Pancreas (tissue), 10 donors: ENCODE data around the gene ST3GAL5. TPM values are rescaled to one million over a fixed set of nuclear protein-coding genes. Genes with fewer than 3 reads are reported as not detected.

Source experiments
- ATAC-seq, 4 donors: fragments of 200-7000 bp; cut with Tn5 transposase; one replicate each; pipeline versions ENCODE4 v1.8.0 to v1.9.1; 2020; ENCODE audit warnings: mild to moderate bottlenecking in 4 of 4, moderate library complexity in 4 of 4
- DNase-seq, 6 donors: peaks; one replicate each; pipeline ENCODE4 v3.0.0-alpha.2; 2020
- FAIRE-seq: peaks from 2 replicates; lab custom pipeline; 2012; peaks lifted over from hg19 to GRCh38; lab: Jason Lieb, UNC
- H3K27ac ChIP-seq, 4 donors: fragments of 200-600 bp; sonication (generic); 1 replicate in 3 of 4; 2 replicates in 1 of 4; pipeline versions ENCODE4 v1.5.0 to v1.8.0; 2020
- H3K27me3 ChIP-seq, 4 donors: fragments of 200-600 bp; one replicate each; pipeline ENCODE4 v1.8.0; 2021
- H3K36me3 ChIP-seq, 3 donors: fragments of 200-600 bp; sonication (generic) in 1 of 3; one replicate each; pipeline versions ENCODE4 v1.5.0 to v1.8.0; 2020 to 2021
- H3K4me1 ChIP-seq, 3 donors: fragments of 200-600 bp; one replicate each; pipeline ENCODE4 v1.8.0; 2021
- H3K4me3 ChIP-seq, 4 donors: fragments of 200-600 bp; sonication (generic) in 2 of 4; one replicate each; pipeline versions ENCODE4 v1.5.0 to v1.8.0; 2020 to 2021
- H3K9me3 ChIP-seq, 4 donors: fragments of 200-600 bp; one replicate each; pipeline ENCODE4 v1.8.0; 2021
- CTCF ChIP-seq, 4 donors: fragments of 200-600 bp; sonication (generic) in 3 of 4; IDR thresholded peaks; one replicate each; pipeline versions ENCODE4 v1.5.0 to v1.8.0; 2021; ENCODE audit warnings: antibody characterized with exemption in 4 of 4
- WGBS, 2 donors: extraction: QIAGEN DNeasy Blood & Tissue Kit; methylation state at CpG; one replicate each; pipeline ENCODE4 v1.1.7; 2013; 5-methylcytosine and 5-hydroxymethylcytosine counted together
- intact Hi-C, 3 donors: fragments of 100-400 bp; cut with DNase I; formaldehyde crosslinking; loops; one replicate each; pipeline versions ENCODE4 v1.11.1 to v1.14.2; 2022
- polyA plus RNA-seq, 2 donors: library from polyadenylated mRNA; stranded (reverse); fragments of 200-250 nt; gene quantifications; one replicate each; pipeline ENCODE4 v1.2.3, GENCODE V29; 2013
- total RNA-seq, 6 donors: library from RNA; stranded (reverse); fragmentation: NEBNext Ultra II Directional in 4 of 6; extraction: Animal tissue kit (Norgen Biotek cat#: 25700) in 4 of 6; gene quantifications; one replicate each; pipeline versions ENCODE4 v1.2.1 to v1.2.4, GENCODE V29; 2021 to 2023
- donor health status: healthy with polysubstance abuse.
- donor health status: DM: no; HTN: no; CAD: no; lungs with moderate emphysema.
- donor health status: DM: no; HTN: no; CAD: no.
- donor health status: control.
- donor health status: control.
- donor health status: Bipolar disorder and iron deficiency.
- donor health status: DM: yes; HTN: yes; CAD: no.
- donor health status: DM: no; HTN: no; CAD: no.
- donor health status: DM: no; HTN: no; CAD: no.
- donor health status: DM: yes; HTN: yes; CAD: no.

ST3GAL5 gene
- total RNA-seq: 10 to 100 TPM in 1 of 6 donors, 1 to 10 TPM in 5; 4.4 to 11.4 (median 5.4) TPM
- 10 to 100 TPM in 1 of 2 donors, 1 to 10 TPM in 1; 9.3 to 14.5 TPM for polyA plus RNA-seq

GRCh38 chr2:85888684-85889626 lies at the start of gene ST3GAL5:
ST3GAL5 (minus strand) TSS chr2:85888990; CDS start chr2:85888905, 85 bp downstream.
- Histone ChIP-seq H3K27me3 (no peaks in the 10 kb centered on the region), H3K36me3 (no peaks in the 10 kb centered on the region), H3K27ac (peak within 1 kb of the TSS; percentile 43 to 86 (median 78)), H3K4me3 (peak within 1 kb of the TSS; percentile 66 to 98 (median 92)), H3K9me3 (no peaks in the 10 kb centered on the region), H3K4me1 (peaks cover 0 to 15% (median 4%) of the 10 kb centered on the region in 3 donors)
- peak; percentile 84 to 96 (median 90) for DNase-seq
- no peak for FAIRE-seq
- peak; percentile 86 to 90 (median 87) for ATAC-seq
- intact Hi-C loops: loop anchor here in 2 of 3 donors (5.0 to 10.0 kb wide), 3 partner anchors 146 to 186 kb away; no protein-coding TSS in a partner anchor
- peak; percentile 23 to 46 (median 42) for TF ChIP-seq CTCF (IDR thresholded peaks at IDR 0.05)
- 0 to 1% methylated on average over 92 to 94 of the region's 94 CpGs for WGBS, 2 donors

- no peak for FAIRE-seq
- intact Hi-C loops: no loop called here
- no peak for ATAC-seq
Observed at GRCh38 chr2:85938456-85938855, 49.7 kb upstream of the ST3GAL5 start.

GRCh38 chr2:85937069-85937439 lies 48.3 kb upstream of the ST3GAL5 start:
- no peak for ATAC-seq
- intact Hi-C loops: no loop called here

More at GRCh38 chr2:85938456-85938855, 49.7 kb upstream of the ST3GAL5 start:
- H3K9me3 ChIP-seq: no peaks in the 10 kb centered on the region
- 83 to 90% methylated on average over 2 of the region's 2 CpGs for WGBS, 2 donors
- no peak for DNase-seq
- H3K4me1 ChIP-seq: peaks cover 0 to 6% (median 0%) of the 10 kb centered on the region in 3 donors
- no peak for TF ChIP-seq CTCF (IDR thresholded peaks at IDR 0.05)
- no peak overlapping the region for H3K4me3 ChIP-seq
- no peaks in the 10 kb centered on the region for H3K27me3 ChIP-seq
- H3K36me3 ChIP-seq: no peaks in the 10 kb centered on the region
- no peak overlapping the region for H3K27ac ChIP-seq

GRCh38 chr2:85936421-85937068 lies 47.8 kb upstream of the ST3GAL5 start:
- FAIRE-seq (no peak), DNase-seq (no peak), ATAC-seq (peak in 3 of 4 donors; percentile 14 to 55 (median 25))
- H3K27me3 ChIP-seq: no peaks in the 10 kb centered on the region
- no peak overlapping the region for H3K4me3 ChIP-seq
- H3K9me3 ChIP-seq: no peaks in the 10 kb centered on the region
- H3K36me3 ChIP-seq: no peaks in the 10 kb centered on the region
- TF ChIP-seq CTCF (IDR thresholded peaks at IDR 0.05): no peak
- H3K4me1 ChIP-seq: peaks cover 0 to 6% (median 0%) of the 10 kb centered on the region in 3 donors
- no peak overlapping the region for H3K27ac ChIP-seq
- intact Hi-C loops: no loop called here
- 92 to 97% methylated on average over 22 of the region's 22 CpGs for WGBS, 2 donors

More at GRCh38 chr2:85937069-85937439, 48.3 kb upstream of the ST3GAL5 start:
- Histone ChIP-seq H3K4me1 (peaks cover 0 to 6% (median 0%) of the 10 kb centered on the region in 3 donors), H3K9me3 (no peaks in the 10 kb centered on the region), H3K27ac (no peak overlapping the region), H3K36me3 (no peaks in the 10 kb centered on the region), H3K4me3 (no peak overlapping the region), H3K27me3 (no peaks in the 10 kb centered on the region)
- DNase-seq (no peak), FAIRE-seq (no peak)
- WGBS, 2 donors: 71 to 74% methylated on average over 5 of the region's 5 CpGs
- no peak for TF ChIP-seq CTCF (IDR thresholded peaks at IDR 0.05)
